HPDE6-E6E7 (cell line): Measurements from ENCODE around the gene PDIA2.

Source experiments
- DNase-seq: peaks from one replicate; pipeline ENCODE4 v3.0.0; 2011; ENCODE audit warnings: missing footprints; ENCODE audit errors: extremely low spot score

PDIA2 gene

DNA sequence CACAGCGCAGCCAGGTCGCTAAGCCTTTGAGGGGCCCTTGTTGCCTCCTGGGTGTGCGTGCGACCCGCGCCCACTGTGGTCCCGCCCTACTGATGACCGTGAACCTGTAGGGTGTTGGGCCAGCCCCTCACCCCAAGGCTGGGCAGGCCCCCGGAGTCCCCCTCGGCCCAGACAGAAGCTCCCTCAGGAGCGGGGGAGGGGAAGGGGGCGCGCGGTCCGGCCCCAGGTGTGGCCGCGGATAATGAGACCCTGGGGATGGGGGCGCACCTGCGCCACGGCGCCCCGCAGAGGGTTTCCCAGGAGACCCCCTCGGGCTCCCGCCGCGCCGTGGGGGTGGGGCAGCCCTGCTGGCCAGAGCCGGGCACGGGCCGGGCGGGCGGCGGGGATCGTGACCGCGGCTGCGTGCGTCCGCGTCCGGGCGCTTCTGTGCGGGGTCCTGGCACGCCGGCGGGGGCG is 2.9 kb upstream of the PDIA2 start:
- DNase-seq = no peak

GRCh38 chr16:280552-280951 is 2.4 kb upstream of the PDIA2 start, which contains the start of gene ARHGDIG:
ARHGDIG (plus strand) TSS chr16:280591; CDS start chr16:280681, 90 bp downstream.
- no peak for DNase-seq

DNA sequence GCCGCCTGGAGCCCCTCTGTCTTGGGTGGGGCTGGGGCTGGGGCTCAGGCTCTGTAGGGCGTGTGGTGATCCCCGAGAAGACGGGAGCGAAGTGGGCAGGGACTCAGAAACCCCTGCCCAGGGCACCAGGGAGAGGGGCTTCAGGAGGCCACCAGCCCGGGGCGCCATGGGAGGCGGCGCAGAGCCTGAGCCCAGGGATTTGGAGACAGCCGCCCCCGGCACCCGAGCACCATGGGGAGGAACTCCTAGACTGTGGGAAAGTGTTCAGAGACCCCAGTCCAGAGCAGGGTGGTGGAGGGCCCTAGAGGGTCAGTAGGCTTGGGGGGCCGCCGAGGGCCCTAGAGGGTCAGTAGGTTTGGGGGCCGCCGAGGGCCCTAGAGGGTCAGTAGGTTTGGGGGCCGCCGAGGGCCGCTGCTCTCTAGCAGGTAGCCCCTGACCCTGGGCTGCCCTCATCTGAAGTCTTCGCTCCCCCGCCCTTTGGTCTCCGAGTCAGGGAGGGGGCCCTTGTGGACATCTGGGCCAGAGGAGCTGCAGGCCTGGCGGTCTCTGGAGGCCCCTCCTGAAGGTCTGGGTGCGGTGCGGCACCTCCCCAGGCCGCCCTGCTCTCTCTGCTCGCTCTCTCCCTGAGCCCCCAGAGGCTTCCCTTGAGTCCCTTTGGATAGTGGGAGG is 1.8 kb upstream of the PDIA2 start:
- no peak for DNase-seq

GRCh38 chr16:281660-282255 is 1.2 kb upstream of the PDIA2 start:
- no peak for DNase-seq

GRCh38 chr16:282491-282890 is 473 bp upstream of the PDIA2 start:
- DNase-seq = no peak

DNA sequence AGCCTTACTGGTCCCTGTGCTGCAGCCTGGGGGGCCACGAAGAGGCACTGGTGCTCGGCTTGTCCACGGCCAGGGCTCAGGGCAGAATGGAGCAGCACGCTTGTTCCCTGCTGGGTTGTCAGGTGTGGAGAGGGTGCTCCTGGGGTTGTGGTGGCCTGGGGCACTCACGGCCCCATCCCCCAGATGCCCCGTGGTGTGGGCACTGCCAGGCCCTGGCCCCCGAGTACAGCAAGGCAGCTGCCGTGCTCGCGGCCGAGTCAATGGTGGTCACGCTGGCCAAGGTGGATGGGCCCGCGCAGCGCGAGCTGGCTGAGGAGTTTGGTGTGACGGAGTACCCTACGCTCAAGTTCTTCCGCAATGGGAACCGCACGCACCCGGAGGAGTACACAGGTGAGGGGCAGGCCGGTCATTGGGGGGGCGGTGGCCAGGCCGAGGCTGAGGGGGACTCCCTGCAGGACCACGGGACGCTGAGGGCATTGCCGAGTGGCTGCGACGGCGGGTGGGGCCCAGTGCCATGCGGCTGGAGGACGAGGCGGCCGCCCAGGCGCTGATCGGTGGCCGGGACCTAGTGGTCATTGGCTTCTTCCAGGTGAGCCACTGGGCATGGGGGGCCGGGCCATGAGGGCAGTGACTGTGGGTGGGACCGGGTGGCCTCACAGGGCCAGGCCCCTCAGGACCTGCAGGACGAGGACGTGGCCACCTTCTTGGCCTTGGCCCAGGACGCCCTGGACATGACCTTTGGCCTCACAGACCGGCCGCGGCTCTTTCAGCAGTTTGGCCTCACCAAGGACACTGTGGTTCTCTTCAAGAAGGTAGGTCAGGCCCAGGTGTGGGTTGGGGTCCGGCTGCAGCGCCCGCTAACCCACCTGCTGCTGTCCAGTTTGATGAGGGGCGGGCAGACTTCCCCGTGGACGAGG is 1.5 kb downstream of the PDIA2 start:
- no peak for DNase-seq

DNA sequence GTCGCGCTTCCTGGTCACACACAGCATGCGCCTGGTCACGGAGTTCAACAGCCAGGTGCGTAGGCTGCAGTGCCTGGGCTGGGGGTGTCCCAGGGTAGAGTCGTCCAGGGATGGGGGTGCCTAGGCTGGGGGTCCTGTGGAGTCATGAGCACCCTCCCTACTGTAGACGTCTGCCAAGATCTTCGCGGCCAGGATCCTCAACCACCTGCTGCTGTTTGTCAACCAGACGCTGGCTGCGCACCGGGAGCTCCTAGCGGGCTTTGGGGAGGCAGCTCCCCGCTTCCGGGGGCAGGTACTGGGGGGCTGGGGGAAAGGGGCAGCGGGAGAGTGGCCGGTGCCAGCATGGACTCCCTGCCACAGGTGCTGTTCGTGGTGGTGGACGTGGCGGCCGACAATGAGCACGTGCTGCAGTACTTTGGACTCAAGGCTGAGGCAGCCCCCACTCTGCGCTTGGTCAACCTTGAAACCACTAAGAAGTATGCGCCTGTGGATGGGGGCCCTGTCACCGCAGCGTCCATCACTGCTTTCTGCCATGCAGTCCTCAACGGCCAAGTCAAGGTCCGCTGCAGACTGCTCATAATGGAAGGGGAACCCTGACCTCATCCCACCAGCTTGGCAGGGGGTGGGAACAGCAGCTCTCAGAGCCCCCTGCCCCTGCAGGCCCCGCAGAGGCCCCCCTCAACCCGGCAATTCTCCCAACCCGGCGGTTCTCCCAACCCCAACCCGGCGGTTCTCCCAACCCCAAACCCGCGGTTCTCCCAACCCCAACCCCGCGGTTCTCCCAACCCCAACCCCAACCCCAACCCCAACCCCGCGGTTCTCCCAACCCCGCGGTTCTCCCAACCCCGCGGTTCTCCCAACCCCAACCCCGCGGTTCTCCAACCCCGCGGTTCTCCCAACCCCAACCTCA is 2.4 kb downstream of the PDIA2 start:
- no peak for DNase-seq

- no peak for DNase-seq
These were observed 3.7 kb downstream of the PDIA2 start for GRCh38 chr16:286491-287297.

- DNase-seq = no peak
These were observed 4.4 kb downstream of the PDIA2 start for GRCh38 chr16:287298-287811.

DNA sequence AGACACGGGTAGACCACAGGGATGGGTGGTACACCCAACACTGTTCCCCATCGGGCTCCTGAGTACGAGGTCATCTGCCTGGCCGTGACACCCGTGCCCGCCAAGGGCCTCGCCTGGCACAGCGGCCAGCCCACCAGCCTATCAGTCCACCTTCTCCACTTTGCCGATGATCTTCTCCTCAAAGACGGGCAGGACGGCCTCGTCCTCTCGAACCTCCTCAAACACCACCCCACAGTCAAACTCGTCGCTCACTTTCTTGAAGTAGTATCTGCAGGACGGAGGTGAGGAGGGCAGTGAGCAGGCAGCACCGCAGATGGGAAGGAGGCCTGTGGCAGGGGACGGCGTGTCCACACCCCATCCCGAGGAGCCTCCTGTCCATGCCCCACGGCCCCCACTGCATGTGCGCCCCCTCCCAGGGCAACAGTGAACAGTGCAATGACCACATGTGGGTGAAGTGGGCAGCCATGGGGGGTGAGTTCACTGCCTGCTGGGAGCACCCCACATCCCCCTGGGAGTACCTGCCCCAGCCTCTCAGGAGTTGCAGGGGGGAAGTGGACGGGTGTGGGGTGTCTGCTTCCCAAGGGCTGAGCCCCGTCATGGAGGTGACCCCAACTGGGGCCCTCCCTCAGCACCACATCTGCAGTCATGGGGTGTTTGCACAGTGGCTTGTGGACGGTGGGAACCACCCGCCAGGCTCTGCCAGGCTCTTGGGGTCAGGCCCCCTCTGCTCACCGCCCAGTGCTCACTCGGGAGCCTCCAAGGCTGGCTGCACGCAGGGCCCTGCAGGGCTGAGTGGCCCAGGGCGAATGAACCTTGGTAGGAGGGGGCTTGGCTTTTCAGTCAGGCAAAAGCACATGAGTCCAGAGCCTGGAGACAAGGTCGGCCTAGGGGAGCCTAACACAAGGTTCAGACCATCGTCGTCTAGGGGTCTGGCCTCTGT is 5.3 kb downstream of the PDIA2 start:
- DNase-seq = no peak

GRCh38 chr16:289395-289997 is 6.5 kb downstream of the PDIA2 start:
- no peak for DNase-seq

DNA sequence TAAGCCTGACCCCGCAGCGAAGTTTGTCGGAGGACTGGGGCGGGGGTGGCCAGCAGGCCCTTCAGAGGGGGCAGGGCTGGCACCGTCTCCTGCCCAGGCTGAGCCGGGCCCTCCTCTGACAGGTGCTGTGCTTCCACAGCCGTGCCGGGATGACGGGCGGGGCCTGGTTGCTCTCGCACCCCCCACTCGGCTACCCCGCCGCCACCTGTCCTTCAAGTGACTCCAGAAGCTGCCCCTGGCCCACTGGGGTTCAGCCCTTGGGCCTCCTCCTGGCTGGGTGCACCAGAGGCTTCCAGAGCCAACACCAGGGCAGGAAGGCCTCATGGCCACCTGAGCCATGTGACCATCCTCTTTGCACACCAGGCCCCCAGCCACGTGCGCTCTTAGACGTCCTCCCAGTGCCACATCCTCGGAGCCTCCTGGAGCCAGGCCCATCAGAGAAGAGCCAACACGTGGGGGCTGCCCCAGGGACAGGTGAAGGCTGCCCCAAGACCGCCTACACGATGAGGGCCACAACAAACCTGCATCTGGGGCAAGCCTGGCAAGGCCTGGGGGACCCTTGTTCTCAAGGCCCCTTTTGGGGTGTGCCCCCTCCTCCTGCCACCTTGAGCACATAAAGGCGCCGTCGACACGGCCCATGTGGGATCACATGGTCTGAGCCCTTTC is 7.2 kb downstream of the PDIA2 start:
- DNase-seq = no peak

- DNase-seq = no peak
These were observed 7.9 kb downstream of the PDIA2 start for GRCh38 chr16:290681-291405.

GRCh38 chr16:291539-291938 is 8.6 kb downstream of the PDIA2 start:
- no peak for DNase-seq

DNA sequence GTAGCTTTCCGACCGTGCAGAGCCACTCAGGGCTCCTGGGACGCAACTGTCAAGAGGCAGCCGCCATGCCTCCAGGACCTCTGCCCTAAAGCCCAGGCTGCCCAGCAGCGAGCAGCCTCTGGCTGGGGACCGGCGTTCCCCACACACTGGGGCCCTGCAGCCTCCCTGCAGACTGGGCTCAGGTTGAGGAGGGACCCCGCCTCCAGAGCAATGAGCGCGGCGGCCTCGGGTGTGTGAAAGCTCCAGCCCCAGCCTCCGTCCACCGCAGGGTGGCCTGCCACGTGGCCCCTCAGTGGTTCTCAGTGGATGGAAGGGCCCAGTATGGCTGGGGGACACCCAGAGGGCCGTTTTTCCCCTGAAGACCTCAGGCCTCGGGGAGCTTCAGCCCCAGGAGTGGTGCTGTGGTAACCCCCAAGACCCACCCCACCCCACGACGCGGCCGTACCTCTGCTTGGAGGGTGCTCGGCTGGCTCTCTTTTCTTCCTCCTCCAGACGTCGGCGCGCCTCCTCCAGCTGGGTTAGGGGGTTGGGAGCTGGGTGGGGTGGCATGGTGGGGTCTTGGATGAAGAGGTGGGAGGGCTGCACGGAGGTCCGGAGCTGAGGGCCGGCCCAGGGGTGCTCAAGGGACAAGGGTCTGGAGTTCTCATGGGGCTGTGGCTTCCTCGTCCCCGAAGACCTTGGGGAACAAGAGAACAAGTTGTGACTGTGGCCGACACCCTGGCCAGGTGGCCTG is 10.2 kb downstream of the PDIA2 start:
- no peak for DNase-seq

DNA sequence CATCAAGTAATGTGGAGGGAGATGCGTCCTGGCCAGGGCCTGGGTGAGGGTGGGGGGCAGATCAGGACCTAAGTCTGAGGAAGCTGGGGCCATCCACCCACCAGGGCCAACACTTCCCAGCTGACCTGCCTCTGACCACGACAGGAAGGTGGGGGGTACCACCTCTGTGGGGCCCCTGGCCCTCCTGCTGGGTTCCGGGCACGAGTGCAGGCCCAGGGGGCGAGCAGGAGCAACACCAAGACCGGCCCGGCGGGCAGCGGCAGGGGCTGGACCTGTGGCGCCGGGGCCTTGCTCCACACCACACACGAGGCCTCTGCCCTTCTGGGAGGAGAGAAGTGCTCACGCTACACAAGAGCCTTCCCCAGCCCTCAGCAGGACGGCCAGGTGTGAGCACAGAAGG is 13.3 kb downstream of the PDIA2 start:
- no peak for DNase-seq
